M059J (cell line): ENCODE results near the gene STRIT1. TPM values are rescaled to one million over a fixed set of nuclear protein-coding genes. Genes with fewer than 3 reads are reported as not detected.
"Not testable (repeated sequence)": the region's sequence is repeated elsewhere in the genome, so short reads cannot be mapped to it uniquely, and the experiment has no call there.

Experiments used
- DNase-seq: peaks from one replicate; pipeline ENCODE4 v3.0.0-alpha.2; 2012; ENCODE audit warnings: low read depth
- total RNA-seq: library from RNA; depleted of rRNA; stranded (reverse); fragments of >200 nt; shearing (Covaris generic); gene quantifications from 2 replicates; pipeline ENCODE4 v1.2.3, GENCODE V29; 2014

The STRIT1 gene
- total RNA-seq, 1 experiment from 2014 or later = not detected

GRCh38 chr3:155313300-155313699, 19.8 kb upstream of the STRIT1 start:
- peak; percentile 32 for DNase-seq

- DNase-seq = no peak
These were observed 19.3 kb upstream of the STRIT1 start for GRCh38 chr3:155312781-155313180.

DNA sequence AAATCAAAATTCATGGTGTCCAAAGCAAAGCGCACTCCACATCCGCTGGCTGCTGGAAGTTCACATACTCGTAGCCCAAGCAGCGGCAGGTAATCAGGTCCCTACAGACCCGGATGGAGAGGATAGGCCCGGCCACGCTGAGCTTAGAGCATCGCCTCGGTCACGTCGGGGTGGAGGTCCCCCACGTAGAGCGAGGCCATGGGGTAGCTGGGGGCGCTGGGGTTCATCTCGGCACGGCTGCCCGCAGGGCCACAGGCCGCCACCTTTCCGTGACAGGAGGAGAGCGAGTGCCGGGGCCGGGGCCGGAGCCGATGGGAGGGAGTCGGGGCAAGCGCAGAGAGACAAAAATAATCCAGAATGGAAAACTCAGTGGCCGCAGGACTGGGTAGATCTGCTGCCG, 16.1 kb upstream of the STRIT1 start:
- no peak for DNase-seq

GRCh38 chr3:155308831-155309230, 15.3 kb upstream of the STRIT1 start:
- DNase-seq = peak; percentile 37

GRCh38 chr3:155307183-155307582, 13.7 kb upstream of the STRIT1 start:
- DNase-seq = no peak

- no peak for DNase-seq
These were observed 10.9 kb upstream of the STRIT1 start for GRCh38 chr3:155304394-155304793.

- DNase-seq = no peak
These were observed 10.1 kb upstream of the STRIT1 start for GRCh38 chr3:155303540-155304097.

DNA sequence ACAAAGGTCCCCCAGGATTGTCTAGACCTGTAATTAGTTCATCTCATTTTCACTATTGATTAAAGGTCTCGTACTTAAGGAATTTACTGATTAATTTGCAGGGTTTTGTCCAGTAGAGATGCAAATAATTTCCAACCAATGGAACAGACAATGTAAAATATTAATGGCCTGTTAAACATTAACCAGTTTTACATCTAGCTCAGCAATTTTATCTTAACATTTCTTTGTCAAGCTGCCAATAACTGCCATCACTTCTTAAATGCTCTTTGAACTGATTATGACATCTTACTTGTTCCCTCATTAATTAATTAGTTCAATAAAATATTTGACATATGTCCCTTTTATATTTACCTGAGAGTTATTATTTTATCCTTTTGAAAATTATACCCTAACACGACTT, 9.4 kb upstream of the STRIT1 start:
- DNase-seq = no peak

- DNase-seq = peak; percentile 59
These were observed 9.0 kb upstream of the STRIT1 start for GRCh38 chr3:155302481-155302880.

DNA sequence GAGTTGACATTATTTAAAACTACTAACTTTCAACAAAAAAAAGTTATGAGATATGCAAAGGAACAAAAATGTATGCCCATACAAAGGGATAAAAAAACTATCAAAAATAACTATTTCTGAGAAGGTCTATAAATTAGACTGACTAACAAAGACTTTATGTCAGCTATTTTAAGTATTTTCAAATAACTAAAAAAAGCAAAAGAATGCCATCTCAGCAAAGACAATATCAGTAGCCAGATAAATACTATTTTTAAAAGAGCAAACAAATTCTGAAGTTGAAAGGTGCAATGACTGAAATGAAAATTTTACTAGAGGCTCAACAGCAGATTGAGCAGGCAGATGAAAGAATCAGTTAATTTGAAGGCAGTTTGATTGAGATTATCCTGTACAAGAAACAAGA, 3.6 kb upstream of the STRIT1 start:
- no peak for DNase-seq

DNA sequence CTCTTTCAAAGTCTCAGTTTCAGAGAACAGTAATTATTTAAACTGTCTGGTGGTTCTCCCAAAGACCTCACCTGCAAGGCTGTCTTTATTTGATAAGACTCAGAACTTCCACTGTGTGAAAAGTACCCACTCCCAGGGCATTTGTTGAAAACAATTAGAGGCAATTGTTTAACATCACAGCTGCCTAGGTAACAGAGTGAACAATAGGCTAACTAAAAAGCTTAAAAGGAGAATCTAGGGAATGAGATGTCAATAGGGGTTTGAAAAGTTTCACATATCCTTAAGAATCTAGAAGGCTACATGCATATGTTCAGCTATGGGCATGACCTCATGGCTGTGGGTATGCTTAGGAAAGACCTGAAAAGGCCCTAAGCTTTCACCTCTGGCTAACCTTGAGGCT, 2.9 kb upstream of the STRIT1 start:
- no peak for DNase-seq

GRCh38 chr3:155292693-155293092, 790 bp downstream of the STRIT1 start:
- DNase-seq = no peak

DNA sequence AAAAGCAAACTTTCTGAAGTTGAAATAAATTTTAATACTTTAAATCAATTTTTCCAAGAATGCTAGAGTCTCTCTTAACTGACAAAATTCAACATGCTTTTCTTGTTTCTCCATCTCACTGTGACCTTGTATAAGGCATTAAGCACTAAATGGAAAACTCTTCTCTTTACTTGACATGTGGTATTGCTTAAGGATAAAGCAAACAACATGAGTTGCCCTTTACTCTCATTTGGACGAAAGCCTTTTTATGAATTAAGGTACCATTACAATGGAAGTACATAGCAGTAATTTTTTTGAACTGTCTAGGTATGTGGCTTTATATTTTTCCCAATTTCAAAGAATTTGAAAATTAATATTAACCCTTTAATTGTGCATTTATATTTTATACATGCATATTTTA, 1.4 kb downstream of the STRIT1 start:
- DNase-seq = no peak

GRCh38 chr3:155286736-155287135, 6.7 kb downstream of the STRIT1 start:
- DNase-seq = no peak

DNA sequence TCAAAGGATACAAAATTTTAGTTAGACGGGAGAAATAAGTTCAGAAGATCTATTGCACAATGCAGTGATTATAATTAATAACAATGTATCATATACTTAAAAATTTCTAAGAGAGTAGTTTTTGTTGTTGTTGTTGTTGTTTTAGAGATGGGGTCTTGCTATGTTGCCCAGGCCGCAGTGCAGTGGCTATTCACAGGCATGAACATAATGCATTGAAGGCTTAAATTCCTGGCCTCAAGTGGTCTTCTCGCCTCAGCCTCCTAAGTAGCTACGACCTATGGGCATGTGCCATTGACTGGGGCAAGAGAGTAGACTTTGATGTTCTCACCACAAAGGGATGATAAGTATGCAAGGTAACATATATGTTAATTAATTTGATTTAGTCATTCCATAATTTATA, 7.5 kb downstream of the STRIT1 start:
- no peak for DNase-seq

- no peak for DNase-seq
These were observed 10.1 kb downstream of the STRIT1 start for GRCh38 chr3:155283092-155284056.

- DNase-seq = peak; percentile 38
These were observed 10.9 kb downstream of the STRIT1 start for GRCh38 chr3:155282385-155283091.

GRCh38 chr3:155281912-155282311, 11.6 kb downstream of the STRIT1 start:
- peak; percentile 18 for DNase-seq

- DNase-seq = not testable (repeated sequence)
These were observed 17.4 kb downstream of the STRIT1 start for GRCh38 chr3:155276089-155276488.

DNA sequence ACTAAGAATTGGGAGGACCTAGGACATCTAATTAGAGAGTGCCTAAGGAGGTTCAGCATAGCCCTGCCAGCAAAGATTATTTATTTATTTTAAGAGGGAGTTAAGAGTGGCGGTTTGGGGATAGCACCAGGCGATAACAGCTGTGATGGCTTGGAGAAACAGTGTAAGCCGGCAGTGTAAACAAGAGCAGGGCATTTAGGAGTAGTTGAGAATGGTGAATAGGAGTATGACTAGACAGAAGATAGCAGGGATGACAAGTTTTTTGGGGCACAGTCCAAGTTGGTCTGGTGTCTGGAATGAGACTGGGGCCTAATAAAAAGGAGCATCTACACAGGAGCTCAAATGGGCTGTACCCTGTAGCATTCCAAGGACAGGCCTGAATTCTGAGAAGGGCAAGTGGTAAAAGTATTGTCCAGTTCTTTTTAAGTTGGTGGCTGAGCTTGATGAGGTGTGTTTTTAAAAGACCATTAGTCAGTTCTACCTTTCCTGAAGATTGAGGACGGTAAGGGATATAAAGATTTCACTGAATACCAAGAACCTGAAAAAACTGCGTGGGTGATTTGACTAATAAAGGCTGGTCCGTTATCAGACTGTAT, 18.2 kb downstream of the STRIT1 start:
- DNase-seq = not testable (repeated sequence)

- DNase-seq = not testable (repeated sequence)
These were observed 19.0 kb downstream of the STRIT1 start for GRCh38 chr3:155274435-155274834.

DNA sequence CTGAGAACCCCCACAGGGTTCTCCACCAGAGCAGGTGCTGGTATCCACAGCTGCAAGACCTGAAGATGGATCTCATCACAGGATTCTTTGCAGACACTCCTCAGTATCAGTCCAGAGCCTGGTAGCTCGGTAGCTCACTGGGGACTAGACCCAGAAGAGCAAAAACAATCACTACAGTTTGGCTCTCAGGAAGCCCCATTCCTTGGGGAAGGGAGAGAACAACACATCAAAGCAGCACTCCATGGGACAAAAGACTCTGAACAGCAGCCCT, 22.2 kb downstream of the STRIT1 start:
- no peak for DNase-seq
